Globus pallidus (tissue), 1 donor: ENCODE results near the gene RBMS2.

Experiments used
- DNase-seq: peaks from one replicate; pipeline ENCODE4 v3.0.0-alpha.2; 2015; ENCODE audit warnings: low spot score

RBMS2 gene

GRCh38 chr12:56631790-56632700 lies 110.4 kb downstream of the RBMS2 start:
- DNase-seq = peak; percentile 48

DNA sequence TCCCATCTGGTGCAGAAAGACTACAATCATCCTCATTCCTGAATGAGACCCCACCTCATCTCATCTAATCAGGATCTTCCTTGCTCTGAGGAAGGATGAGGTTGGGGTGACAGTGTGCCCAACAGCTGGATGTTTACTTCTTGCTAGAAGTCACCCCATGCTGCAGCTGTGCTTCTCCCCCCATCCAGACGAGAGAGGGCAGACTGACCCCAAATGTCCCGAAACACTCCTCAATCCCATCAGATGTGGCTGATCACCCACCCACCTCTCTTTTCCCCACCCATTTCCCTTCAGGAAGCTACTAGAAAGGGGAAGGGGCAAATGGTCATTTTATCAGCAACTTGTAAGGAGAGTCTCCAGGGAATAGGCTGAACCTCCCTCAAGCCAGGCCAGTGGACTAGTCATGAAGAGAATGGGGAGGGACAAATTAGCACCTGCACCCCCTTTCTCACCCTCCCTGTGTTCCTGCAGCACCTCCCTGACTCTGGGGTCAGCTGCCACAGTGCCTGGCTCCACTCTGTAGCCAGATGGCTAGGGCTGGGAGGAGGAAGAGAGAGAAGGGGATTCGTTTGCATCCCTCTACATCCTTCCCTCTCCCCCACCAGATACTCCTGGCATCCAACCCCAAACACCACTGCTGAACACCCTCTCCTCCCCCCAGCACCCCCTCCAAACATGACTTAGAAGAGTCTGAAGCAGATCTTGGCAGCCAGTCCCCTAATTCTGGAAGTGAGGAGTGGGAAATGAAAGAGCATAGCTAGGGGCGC lies 111.3 kb downstream of the RBMS2 start:
- DNase-seq = no peak

- no peak for DNase-seq
Observed at GRCh38 chr12:56633468-56634241, 112.0 kb downstream of the RBMS2 start.

DNA sequence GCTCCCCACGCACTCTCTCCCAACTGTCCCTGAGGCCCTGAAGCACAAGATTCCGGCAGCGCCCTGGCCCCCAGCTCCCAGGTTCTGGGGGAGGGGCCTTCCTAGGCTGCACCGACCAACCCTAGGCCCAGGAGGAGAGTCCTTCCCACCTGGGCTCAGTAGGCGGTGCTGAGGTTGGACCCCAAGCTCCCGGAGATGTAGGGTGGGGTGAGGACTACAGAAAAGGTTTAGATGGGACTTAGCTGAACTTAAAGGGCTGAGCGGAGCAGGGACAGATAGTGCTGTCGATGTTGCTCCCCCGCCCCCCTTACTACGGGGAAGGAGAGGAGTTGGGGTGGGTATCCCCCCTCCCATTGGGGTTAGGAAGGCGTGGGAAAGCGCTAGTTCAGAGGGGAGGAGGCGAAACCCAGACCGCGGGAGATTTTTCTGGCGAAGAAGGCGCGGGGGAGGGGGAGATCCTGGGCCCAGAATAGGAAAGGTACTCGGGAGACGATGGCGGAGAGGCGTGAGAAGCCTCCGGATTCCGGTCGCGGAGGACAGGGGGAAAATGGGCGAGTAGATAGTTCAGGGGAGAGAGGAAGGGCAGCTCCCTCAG lies 112.7 kb downstream of the RBMS2 start:
- peak; percentile 18 for DNase-seq

- peak; percentile 73 for DNase-seq
Observed at GRCh38 chr12:56634837-56635791, 113.5 kb downstream of the RBMS2 start.

GRCh38 chr12:56635806-56636674 lies 114.4 kb downstream of the RBMS2 start:
- peak; percentile 93 for DNase-seq

- peak; percentile 99 for DNase-seq
Observed at GRCh38 chr12:56636675-56637540, 115.3 kb downstream of the RBMS2 start.

GRCh38 chr12:56637621-56638020 lies 116.0 kb downstream of the RBMS2 start:
- no peak for DNase-seq

GRCh38 chr12:56641219-56641618 lies 119.6 kb downstream of the RBMS2 start:
- no peak for DNase-seq

GRCh38 chr12:56644654-56645053 lies 123.0 kb downstream of the RBMS2 start:
- no peak for DNase-seq

DNA sequence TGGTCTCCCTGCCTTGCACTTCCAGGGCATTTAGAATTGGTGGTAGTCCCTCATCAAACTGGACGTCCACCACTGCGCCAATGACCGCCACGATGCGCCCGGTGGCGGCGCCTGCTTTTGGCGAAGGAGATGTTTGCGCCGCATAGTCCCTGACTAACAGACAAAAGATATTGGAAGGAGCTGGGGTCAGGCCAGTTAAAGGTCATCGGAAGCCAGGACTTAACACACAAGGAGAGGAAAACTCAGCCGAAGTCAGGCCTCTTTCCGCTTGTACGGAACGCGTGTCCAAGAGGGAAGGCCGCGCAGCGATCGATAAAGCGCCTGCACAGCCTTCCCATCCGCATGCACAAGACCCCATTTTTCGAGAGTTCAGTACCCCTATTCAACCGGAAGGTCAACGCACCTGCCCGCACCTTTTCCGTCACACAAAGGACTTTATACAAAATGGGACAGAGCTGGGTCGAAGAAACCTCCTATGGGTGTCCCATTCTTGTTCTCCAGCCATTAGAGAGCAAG lies 123.6 kb downstream of the RBMS2 start:
- DNase-seq = peak; percentile 14
